Measurements from ENCODE around the gene SEMA4C.

SEMA4C gene

DNA sequence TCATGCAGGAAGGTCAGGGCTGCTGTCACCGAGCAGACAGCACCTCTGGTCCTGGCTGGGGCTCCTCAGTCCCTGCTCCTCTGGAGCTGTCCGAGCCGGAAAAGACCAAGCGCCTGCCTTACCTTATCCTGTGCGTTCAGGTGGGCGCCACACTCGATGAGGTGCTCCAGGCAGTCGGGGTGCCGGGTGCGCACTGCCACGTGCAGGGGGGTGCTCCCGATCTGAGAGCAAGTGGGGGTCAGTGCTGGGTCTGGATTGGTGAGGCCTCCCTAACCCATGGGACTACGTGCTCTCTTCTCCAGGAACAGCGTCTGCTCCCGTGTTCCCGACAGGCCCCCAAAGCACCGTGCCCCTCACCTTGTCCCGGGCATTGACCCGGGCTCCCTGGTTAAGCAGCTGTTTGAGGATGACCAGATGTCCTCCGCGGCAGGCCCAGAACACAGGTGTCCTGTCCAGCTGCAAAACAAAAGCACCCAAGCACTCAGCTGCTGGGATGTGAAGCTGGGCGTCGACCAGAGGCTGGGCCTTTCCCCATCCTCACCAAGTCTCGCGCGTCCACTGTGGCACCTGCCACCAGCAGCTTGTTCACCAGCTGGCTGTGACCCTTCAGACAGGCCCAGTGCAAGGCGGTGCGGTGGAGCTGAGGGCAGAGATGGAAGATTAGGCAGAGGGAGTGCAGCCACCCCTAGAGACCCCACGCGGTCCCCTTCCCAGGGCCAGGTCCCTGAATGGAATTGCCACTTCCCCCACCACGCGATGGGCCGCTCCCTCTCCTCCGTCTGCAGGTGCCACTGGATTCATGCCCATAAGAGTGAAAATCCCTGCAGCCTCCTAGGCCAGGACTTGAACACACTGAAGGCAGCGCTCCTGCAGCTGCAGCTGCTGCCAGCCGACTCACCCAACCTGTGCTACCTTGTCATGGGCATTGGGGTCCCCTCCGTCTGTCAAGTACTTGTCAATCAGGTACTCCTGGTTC is 29.7 kb downstream of the SEMA4C start:
- DNase-seq (ENCODE audit: low read depth, low spot score) = no peak
- Histone ChIP-seq H3K27ac (no peak overlapping the region), H3K36me3 (ENCODE audit: insufficient read depth, low read length) (no peaks in the 10 kb centered on the region; the same call in 1 of the 2 replicates), H3K9me3 (ENCODE audit: low read depth, low read length) (no peaks in the 10 kb centered on the region), H3K9ac (ENCODE audit: insufficient read length) (no peak overlapping the region), H3K4me3 (no peak overlapping the region)
- TF ChIP-seq POLR2AphosphoS5 (IDR thresholded peaks at IDR 0.05; ENCODE audit: borderline replicate concordance, low read depth, low read length) (no peak), EZH2 (IDR thresholded peaks at IDR 0.05) (no peak), FOXP2 (optimal IDR thresholded peaks at IDR 0.05; ENCODE audit: control extremely low read depth, extremely low read length, insufficient read depth) (no peak)

DNA sequence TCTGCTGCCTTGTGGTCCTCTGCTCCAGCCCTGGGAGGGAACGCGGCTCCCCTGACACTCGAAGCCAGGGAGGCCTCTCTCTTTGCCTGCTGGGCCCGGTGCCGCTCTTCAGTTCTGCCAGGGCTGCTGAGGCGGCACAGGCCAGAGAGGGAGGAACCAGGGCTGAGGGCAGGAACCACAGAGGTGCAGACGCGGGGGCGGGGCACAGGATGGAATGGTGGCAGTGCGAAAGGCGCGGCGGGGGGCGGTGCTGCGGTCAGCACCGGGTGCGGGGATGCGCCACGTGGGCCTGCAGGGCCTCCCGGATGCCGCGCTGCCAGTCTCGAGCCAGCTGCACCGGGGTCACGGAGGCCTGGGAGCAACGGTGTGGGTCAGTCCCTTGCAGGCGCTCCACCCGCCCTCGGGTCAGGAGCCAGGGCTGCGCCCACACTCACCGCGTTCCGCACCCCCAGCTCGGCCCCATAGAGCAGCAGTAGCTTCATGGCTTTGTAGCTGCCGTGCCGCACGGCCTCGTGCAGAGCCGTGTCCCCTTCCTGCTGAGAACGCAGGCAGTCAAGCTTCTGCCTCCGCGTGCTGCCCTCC is 30.5 kb downstream of the SEMA4C start:
- Histone ChIP-seq H3K9ac (ENCODE audit: insufficient read length) (no peak overlapping the region), H3K9me3 (ENCODE audit: low read depth, low read length) (no peaks in the 10 kb centered on the region), H3K4me3 (no peak overlapping the region), H3K27ac (no peak overlapping the region), H3K36me3 (ENCODE audit: insufficient read depth, low read length) (no peaks in the 10 kb centered on the region; the same call in 1 of the 2 replicates)
- DNase-seq (ENCODE audit: low read depth, low spot score) = no peak
- TF ChIP-seq FOXP2 (optimal IDR thresholded peaks at IDR 0.05; ENCODE audit: control extremely low read depth, extremely low read length, insufficient read depth) (no peak), POLR2AphosphoS5 (IDR thresholded peaks at IDR 0.05; ENCODE audit: borderline replicate concordance, low read depth, low read length) (no peak), EZH2 (IDR thresholded peaks at IDR 0.05) (no peak)

DNA sequence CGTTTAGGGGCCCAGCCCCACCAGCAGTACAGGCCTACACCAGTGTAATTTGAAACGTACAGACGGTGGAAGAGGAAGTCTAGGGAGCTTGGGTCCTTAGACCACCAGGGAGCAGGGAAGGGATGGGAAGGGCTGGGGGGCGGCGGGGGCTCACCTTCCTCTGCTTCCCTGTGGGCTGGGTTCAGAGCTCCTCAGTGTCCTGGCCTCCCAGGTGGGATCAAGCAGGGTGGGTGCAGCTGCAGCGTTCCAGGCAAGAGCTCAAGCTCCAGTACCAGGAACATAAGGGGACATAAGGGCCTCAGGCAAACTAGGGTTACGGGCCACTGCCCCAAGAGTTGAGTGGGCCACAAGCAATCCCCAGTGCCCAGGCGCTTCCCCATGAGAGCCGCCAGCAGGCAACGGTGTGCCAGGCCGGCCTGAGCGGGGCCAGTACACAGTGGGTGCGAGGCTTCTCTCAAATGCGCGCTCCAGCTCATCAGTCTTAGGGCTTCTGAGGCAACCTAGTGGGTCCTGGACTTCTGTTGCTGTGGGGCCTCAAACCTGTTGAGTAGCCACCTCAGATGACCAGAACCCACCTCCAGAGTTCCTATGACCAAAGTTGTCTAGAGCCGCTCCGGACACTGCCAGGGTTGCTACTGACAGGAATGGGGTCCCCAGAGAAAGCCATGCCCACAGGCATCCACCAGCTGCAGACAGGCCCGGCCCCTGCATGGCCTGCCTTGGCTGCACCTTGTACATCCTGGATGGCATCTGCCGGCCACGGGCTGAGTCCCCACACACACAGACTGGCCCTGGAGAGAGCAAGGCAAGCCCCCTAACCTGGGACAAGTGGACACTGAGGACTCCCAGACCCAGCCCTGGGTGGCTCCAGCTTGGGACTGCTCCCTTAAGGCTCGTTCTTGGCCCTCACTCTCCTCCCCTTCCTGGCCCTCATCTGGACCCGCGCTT is 31.3 kb downstream of the SEMA4C start:
- no peaks in the 10 kb centered on the region; the same call in 1 of the 2 replicates for H3K36me3 ChIP-seq (ENCODE audit: insufficient read depth, low read length)
- TF ChIP-seq FOXP2 (optimal IDR thresholded peaks at IDR 0.05; ENCODE audit: control extremely low read depth, extremely low read length, insufficient read depth) (no peak), EZH2 (IDR thresholded peaks at IDR 0.05) (no peak), POLR2AphosphoS5 (IDR thresholded peaks at IDR 0.05; ENCODE audit: borderline replicate concordance, low read depth, low read length) (no peak)

DNA sequence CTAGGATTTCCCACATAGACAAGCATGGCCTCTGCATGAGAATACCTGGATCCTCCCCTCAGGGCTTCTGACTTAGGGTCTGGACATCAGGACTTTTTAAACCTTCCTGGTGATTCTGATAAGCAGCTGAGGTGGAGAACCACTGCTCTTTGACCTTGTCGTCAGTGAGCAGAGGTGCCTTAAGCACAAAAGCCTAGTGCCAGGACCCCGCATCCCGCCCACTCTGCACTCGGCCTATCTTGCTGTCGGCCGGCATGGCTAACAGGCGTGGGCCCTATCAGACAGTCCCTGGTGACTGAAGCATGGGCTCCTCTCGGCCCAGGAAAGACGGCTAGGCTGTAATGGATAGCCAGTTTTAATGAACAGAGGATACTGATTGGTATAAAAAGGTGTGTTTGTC is 32.3 kb downstream of the SEMA4C start:
- no peaks in the 10 kb centered on the region for H3K9me3 ChIP-seq (ENCODE audit: low read depth, low read length)
- TF ChIP-seq FOXP2 (optimal IDR thresholded peaks at IDR 0.05; ENCODE audit: control extremely low read depth, extremely low read length, insufficient read depth) (no peak), EZH2 (IDR thresholded peaks at IDR 0.05) (no peak), POLR2AphosphoS5 (IDR thresholded peaks at IDR 0.05; ENCODE audit: borderline replicate concordance, low read depth, low read length) (no peak)
- no peak overlapping the region for H3K4me3 ChIP-seq
- H3K9ac ChIP-seq (ENCODE audit: insufficient read length) = no peak overlapping the region
- H3K27ac ChIP-seq = no peak overlapping the region
- no peak for DNase-seq (ENCODE audit: low read depth, low spot score)
- no peaks in the 10 kb centered on the region; the same call in 1 of the 2 replicates for H3K36me3 ChIP-seq (ENCODE audit: insufficient read depth, low read length)

More for the DNA sequence above, 31.3 kb downstream of the SEMA4C start:
- Histone ChIP-seq H3K27ac (no peak overlapping the region), H3K9me3 (ENCODE audit: low read depth, low read length) (no peaks in the 10 kb centered on the region), H3K4me3 (no peak overlapping the region), H3K9ac (ENCODE audit: insufficient read length) (no peak overlapping the region)
- DNase-seq (ENCODE audit: low read depth, low spot score) = no peak

DNA sequence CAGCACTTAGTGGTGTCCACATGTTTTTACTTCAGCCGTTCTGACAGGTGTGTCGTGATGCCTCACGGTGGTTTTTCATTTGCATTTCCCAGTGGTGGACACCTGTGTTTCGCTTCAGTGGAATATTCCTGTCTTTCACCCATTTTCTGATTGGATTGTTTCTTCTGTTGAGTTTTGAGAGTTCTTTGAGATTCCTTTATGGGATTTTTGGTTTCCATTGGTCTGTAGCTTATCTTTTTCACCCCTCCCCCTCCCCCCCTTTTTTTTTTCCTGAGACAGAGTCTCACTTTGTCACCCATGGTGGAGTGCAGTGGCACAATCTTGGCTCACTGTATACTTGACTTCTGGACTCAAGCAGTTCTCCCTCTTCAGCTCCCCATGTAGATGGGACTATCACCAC is 34.0 kb downstream of the SEMA4C start:
- DNase-seq (ENCODE audit: low read depth, low spot score) = no peak
- Histone ChIP-seq H3K9ac (ENCODE audit: insufficient read length) (no peak overlapping the region), H3K9me3 (ENCODE audit: low read depth, low read length) (no peaks in the 10 kb centered on the region), H3K27ac (no peak overlapping the region), H3K4me3 (no peak overlapping the region), H3K36me3 (ENCODE audit: insufficient read depth, low read length) (peaks cover 7% of the 10 kb centered on the region; the same call in 1 of the 2 replicates)
- no peak for TF ChIP-seq FOXP2 (optimal IDR thresholded peaks at IDR 0.05; ENCODE audit: control extremely low read depth, extremely low read length, insufficient read depth)
- TF ChIP-seq EZH2 (IDR thresholded peaks at IDR 0.05) = no peak
- TF ChIP-seq POLR2AphosphoS5 (IDR thresholded peaks at IDR 0.05; ENCODE audit: borderline replicate concordance, low read depth, low read length) = no peak

DNA sequence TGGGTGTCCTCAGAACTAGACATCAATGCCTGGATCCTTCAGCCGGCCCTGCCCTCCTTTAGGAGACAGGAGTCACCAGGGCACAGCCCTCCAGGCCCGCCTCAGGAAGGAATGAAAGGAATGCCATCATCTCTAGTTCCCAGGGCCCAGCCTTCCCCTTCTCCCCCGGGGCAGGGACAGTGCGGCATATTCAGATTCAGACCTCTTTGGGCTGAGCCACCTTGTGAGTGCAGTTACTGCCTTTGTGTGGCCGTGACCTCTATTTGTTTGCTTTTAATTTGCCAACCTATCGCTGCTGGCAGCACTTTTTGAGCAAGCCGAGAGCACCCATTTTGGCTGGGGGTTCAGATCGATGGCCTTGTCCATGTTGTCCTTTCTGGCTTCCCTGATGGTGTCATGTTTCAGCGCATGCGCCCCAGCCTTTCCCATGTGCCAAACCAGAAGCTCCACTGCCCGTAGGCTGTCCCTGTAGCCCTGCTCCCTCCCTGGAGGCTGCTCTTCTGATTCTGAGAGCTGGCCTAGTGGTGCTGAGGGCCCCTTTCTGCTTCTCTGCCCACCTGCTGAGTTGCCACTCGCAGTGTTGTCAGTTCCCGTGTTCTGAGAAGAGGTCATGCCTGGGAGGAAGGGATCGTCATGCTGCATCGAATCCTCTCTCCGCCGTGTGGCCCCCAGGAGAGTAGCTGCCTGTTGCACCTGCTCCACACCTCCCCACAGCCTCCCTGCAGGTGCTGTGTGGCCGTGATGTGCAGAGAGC is 36.9 kb downstream of the SEMA4C start:
- Histone ChIP-seq H3K9me3 (ENCODE audit: low read depth, low read length) (no peaks in the 10 kb centered on the region), H3K9ac (ENCODE audit: insufficient read length) (no peak overlapping the region), H3K4me3 (no peak overlapping the region), H3K27ac (no peak overlapping the region), H3K36me3 (ENCODE audit: insufficient read depth, low read length) (peaks cover 15% of the 10 kb centered on the region; the same call in 1 of the 2 replicates)
- no peak for TF ChIP-seq EZH2 (IDR thresholded peaks at IDR 0.05)
- no peak for TF ChIP-seq FOXP2 (optimal IDR thresholded peaks at IDR 0.05; ENCODE audit: control extremely low read depth, extremely low read length, insufficient read depth)
- TF ChIP-seq POLR2AphosphoS5 (IDR thresholded peaks at IDR 0.05; ENCODE audit: borderline replicate concordance, low read depth, low read length) = no peak
- DNase-seq (ENCODE audit: low read depth, low spot score) = no peak

DNA sequence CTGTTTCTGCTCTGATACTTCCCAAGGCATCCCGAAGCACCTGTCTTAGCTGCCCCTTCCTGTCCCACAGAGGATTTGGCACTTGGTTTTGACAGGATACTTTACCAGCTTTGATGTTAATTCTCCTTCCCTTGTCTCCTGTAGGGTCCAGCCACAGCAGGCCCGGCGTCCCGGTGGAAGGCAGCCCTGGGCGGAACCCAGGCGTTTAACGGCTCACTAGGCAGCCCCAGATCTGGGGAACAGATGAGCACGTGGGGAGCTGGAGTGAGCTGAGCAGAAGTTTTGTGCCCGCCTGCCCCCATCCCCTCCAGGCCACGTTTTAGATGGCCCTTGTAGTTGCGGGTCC is 37.5 kb downstream of the SEMA4C start:
- H3K9me3 ChIP-seq (ENCODE audit: low read depth, low read length) = no peaks in the 10 kb centered on the region
- no peak overlapping the region for H3K4me3 ChIP-seq
- peaks cover 15% of the 10 kb centered on the region; the same call in 1 of the 2 replicates for H3K36me3 ChIP-seq (ENCODE audit: insufficient read depth, low read length)
- no peak overlapping the region for H3K9ac ChIP-seq (ENCODE audit: insufficient read length)
- DNase-seq (ENCODE audit: low read depth, low spot score) = no peak
- TF ChIP-seq POLR2AphosphoS5 (IDR thresholded peaks at IDR 0.05; ENCODE audit: borderline replicate concordance, low read depth, low read length) = no peak
- no peak for TF ChIP-seq FOXP2 (optimal IDR thresholded peaks at IDR 0.05; ENCODE audit: control extremely low read depth, extremely low read length, insufficient read depth)
- no peak for TF ChIP-seq EZH2 (IDR thresholded peaks at IDR 0.05)
- no peak overlapping the region for H3K27ac ChIP-seq

All from SK-N-MC (cell line).